CD4-positive, alpha-beta T cell treated with Interleukin-2 at 100 ng/mL for 4 hours (primary cell): ENCODE results near the gene PARD3.

ENCODE experiments used
- DNase-seq: peaks from one replicate; pipeline ENCODE4 v3.0.0-alpha.2; 2020; ENCODE audit warnings: low spot score

The PARD3 gene

DNA sequence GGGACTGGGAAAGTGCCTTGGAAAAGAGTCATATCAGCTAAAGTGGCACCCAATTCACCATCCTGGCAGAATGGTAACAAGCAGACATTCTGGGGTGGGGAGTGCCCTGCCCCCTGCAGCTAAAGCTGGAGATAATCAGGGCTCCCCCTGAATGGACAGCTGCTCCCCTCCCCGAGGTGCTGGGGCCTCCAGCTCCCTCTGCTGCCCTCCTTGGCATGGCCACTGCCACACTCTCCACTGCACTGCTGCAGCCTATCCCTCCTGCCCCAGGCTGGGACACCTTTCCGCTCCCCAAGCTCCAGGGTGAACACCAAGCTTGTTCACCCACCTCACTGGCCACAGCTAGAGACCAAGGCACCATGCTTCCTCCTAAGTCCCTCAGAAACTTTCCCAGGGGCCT is 9.8 kb upstream of the PARD3 start:
- no peak for DNase-seq

GRCh38 chr10:34821587-34822585 is 6.8 kb upstream of the PARD3 start:
- DNase-seq = no peak

DNA sequence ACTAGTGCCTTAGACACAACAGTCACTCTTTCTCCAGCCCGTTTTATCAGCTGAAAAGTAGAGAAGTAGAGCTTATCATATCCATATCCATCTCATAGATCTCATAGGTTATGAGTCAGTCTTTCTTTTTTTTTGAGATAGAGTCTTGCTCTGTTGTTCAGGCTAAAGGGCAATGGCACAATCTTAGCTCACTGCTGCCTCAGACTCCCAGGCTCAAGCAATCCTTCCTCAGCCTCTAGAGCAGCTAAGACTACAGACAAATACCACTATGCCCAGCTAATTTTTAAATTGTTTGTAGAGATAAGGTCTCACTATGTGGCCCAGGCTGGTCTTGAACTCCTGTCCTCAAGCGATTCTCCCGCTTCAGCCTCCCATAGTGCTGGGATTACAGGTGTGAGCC is 2.5 kb upstream of the PARD3 start:
- DNase-seq = no peak

- DNase-seq = no peak
These were observed 2.0 kb upstream of the PARD3 start for GRCh38 chr10:34817054-34817453.

- no peak for DNase-seq
These were observed 1.5 kb upstream of the PARD3 start for GRCh38 chr10:34816501-34817002.

GRCh38 chr10:34816085-34816496 is 995 bp upstream of the PARD3 start:
- DNase-seq = no peak

GRCh38 chr10:34814913-34815184 is 247 bp downstream of the PARD3 start:
- no peak for DNase-seq

- no peak for DNase-seq
These were observed 728 bp downstream of the PARD3 start for GRCh38 chr10:34814223-34814912.

- no peak for DNase-seq
These were observed 1.4 kb downstream of the PARD3 start for GRCh38 chr10:34813626-34814222.

- DNase-seq = no peak
These were observed 2.3 kb downstream of the PARD3 start for GRCh38 chr10:34812771-34813170.

DNA sequence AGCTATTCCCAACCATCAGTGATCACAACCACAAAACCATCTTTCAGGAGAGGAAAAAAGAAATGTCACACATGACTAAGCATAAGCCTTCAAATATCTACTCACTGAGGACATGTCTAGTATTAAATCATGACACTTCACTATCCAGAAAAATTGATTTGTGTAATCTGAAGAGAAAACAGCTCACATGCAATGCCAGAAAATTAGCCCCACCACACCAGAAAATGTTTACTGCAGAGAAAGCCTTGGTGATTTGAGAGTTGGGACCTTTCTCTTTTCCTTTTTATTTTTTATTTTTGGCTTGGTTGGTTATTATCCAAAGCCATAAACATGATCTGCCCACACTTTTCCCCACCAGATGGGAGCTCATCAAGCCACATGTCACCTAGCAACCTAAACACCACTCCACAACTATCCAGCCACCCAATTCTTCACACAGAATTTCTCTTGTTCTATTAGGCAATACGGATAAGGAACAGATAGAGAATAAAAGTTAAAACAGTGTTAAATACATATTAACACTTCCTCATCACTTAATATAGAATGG is 3.1 kb downstream of the PARD3 start:
- no peak for DNase-seq

DNA sequence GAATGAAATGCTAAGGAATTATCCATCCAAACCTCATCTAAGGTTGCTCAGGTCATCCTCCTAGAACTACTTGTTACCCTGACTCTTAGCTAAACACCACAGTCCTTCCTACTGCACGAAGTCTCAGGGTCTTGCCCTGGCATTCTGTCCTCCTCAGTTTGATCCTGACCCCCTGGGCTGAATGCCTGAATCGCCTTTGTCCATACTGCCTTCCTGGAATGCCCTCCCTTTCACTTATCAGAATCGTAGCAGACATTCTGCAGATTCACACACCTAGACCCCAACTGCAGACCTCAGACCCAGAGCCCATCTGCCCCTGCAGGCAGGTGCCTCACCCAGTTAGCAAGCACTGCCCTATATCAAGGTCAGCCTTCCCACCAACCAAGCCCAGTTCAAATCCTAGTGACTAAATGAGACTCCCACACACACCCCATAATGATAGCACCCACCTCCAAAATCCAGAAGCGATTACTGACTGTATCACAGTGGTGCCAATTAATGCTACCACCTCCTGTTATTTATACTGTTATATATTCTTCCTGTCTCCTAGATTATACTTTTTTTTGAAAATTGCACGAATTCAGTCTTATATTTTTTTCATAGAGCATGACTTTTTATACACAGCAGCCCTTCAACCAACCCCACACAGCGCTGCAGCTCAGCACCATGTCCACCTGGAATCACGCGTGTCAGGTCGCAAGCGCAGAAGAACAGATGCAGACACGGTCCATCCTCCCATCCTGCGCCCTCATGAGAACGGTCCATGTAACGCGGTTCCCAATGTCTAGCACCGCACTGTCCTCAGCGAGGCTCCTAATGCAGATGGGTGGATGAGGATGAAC is 3.7 kb downstream of the PARD3 start:
- no peak for DNase-seq

DNA sequence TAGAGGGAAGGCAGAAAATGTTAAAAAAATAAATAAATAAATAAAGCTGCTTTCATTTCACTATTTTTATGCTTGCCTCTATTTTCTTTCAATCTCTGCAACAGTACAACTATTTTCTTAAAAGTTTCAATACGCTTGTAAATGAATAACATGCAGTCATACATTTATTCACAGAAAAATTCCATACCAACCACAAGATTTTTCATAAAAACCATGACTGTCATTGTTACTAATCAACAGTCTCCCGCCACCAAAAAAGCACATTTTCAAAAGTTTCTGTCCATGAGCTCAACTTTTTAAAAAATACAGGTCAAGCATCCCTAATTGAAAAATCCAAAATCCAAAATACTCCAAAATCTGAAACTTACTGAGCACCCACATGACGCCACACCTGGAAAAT is 5.3 kb downstream of the PARD3 start:
- no peak for DNase-seq

DNA sequence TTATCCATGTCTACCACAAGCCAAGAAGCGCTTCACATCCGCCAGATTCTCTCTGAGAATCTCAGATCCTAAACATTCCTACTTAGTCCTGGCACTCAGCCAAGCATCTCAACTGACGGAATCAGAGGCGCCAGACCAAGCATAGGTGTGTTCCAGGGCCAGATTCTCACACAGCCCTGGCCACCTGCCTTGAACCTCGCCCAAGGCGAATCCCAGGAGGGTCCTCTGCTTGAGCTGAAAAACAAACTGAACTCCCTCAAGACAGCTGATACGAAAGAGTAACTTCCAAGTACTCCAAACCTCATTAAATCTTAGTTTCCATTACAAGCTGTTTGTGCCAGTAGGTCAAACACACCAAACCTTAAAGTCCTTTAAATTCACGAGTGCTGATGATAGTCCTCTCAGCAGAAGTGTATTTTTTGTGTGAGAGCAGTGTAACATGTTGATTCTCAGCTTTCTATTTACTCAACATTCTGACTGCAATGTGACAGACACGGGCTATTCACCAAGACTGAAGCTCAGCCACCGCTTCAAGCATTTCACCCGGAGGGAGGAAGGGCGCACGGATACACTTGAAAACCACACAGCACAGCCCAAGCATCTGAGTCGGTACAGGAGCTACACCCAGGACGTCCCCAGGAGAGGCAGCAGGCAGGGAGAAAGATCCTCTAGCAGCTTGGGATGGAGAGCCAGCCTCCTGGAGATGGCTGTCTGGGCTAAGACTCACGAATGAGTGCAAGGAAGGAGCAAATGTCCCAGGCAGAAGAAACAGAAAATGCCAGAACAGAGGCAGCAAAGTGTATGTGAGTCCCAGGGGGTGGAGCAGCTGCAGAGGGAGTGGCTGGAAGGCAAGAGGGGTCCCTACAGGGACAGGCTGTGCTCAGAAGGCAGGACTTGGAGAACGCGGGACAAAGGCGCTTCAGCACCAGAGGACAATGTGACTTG is 6.0 kb downstream of the PARD3 start:
- DNase-seq = no peak

GRCh38 chr10:34808336-34808735 is 6.8 kb downstream of the PARD3 start:
- DNase-seq = no peak

DNA sequence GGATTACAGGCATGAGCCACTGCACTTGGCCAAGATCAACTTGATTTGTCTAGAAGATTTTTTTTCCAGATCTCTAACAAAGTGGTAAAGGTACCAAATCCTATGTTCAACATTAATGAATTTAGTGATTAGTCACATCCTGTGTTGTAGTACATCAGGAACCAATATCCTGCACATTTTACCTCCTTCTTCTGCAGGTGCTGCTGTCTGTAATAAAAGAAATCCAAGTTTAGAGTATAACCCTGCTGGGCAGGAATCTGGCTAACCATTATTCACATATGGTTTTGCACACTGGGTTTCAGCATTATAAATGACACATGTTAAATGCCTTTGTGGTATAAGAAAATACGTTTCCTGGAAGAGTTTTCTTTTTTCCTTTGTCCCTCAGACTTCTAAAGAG is 10.8 kb downstream of the PARD3 start:
- no peak for DNase-seq

GRCh38 chr10:34802692-34803091 is 12.4 kb downstream of the PARD3 start:
- DNase-seq = no peak

DNA sequence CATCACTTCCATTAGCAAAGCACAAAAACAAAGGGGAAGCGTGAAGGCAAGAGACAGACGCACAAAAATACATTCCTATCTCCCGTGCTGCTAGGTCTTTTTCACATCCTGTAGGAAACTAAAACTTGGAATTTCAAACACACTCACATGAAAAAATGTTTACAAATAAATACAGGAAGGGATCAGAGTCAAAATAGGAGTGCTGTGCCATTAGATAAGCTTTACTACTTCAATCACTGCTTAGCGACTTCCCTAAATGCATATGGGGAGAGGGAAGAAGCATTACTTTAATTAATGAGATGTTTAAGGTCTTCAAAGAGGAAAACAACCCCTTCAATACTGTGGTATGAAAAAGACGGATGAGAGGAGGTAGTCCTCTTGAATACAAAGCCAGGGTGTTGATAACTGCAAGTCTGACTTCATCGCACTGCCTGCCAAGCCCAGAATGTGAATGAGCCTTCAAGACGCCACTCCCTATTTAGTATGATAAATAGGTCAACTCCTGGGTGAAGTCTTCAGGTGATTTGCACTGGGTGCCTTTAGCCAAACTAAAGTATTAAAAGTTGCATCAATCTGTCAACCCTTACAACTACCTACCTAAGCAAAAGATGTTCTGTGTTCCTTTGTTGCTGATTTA is 13.9 kb downstream of the PARD3 start:
- DNase-seq = no peak

DNA sequence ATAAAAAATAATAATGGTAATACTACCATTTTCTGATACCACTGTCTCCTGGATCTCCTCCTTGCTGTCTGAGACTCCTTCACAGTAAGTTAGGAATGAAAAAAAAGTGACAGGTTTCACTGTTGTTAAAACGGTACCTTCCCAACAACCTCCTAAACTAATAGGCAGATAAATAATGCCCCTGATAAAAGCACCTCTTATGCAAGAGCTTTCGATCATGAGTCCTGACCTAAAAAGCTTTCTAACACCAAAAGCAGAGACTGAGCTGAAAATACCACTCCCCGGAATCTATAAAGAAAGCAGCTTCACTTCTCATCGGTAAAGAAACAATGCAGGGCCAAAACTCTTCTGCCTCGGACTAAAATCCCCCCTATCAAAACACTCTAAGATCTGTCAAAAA is 14.5 kb downstream of the PARD3 start:
- no peak for DNase-seq

GRCh38 chr10:34798654-34799053 is 16.4 kb downstream of the PARD3 start:
- DNase-seq = no peak
